HepG2 (cell line): Measurements from ENCODE around the gene LTB4R. TPM values are rescaled to one million over a fixed set of nuclear protein-coding genes. Genes with fewer than 3 reads are reported as not detected.

Experiments
- AGO2 ChIP-seq: fragments of 200-400 bp; formaldehyde crosslinking; optimal IDR thresholded peaks from 2 replicates; pipeline ENCODE3; 2017; ENCODE audit warnings: mild to moderate bottlenecking, low read depth, low read length, moderate library complexity
- CBX5 ChIP-seq: sonication (generic); formaldehyde crosslinking; IDR thresholded peaks from 2 replicates; pipeline ENCODE4 v1.4.0; 2020; ENCODE audit warnings: missing genetic modification reagents, borderline replicate concordance
- HOXA9 ChIP-seq: sonication (generic); formaldehyde crosslinking; IDR thresholded peaks from 2 replicates; pipeline ENCODE4 v1.8.1; 2022; ENCODE audit warnings: missing genetic modification reagents, mild to moderate bottlenecking, moderate library complexity, borderline replicate concordance
- MED1 ChIP-seq: sonication (generic); formaldehyde crosslinking; IDR thresholded peaks from 2 replicates; pipeline ENCODE4 v1.4.0; 2020; ENCODE audit warnings: missing genetic modification reagents
- MXD4 ChIP-seq: IDR thresholded peaks from 2 replicates; pipeline ENCODE4 v1.6.1; 2016; ENCODE audit warnings: mild to moderate bottlenecking, missing biosample characterization, missing genetic modification reagents
- SIX4 ChIP-seq: sonication (generic); formaldehyde crosslinking; IDR thresholded peaks from 2 replicates; pipeline ENCODE4 v1.4.0; 2020; ENCODE audit warnings: missing genetic modification reagents
- SOX6 ChIP-seq, 2 experiments: fragments of 450-650 bp in 1 of 2; sonication (generic) in 1 of 2; formaldehyde crosslinking in 1 of 2; IDR thresholded peaks; 2 replicates each; pipeline versions ENCODE4 v1.4.0 to v1.6.1; 2017 to 2020; ENCODE audit warnings: antibody characterized with exemption in 1 of 2, mild to moderate bottlenecking in 1 of 2, missing genetic modification reagents in 1 of 2
- ZFP37 ChIP-seq: sonication (generic); formaldehyde crosslinking; IDR thresholded peaks from 2 replicates; pipeline ENCODE4 v1.4.0; 2020; ENCODE audit warnings: missing genetic modification reagents, borderline replicate concordance
- ZNF260 ChIP-seq: sonication (generic); formaldehyde crosslinking; IDR thresholded peaks from 2 replicates; pipeline ENCODE4 v1.4.0; 2020; ENCODE audit warnings: missing genetic modification reagents, low read depth, mild to moderate bottlenecking, borderline replicate concordance
- ZNF607 ChIP-seq: sonication (generic); formaldehyde crosslinking; IDR thresholded peaks from 2 replicates; pipeline ENCODE4 v1.5.1; 2020; ENCODE audit warnings: missing genetic modification reagents, mild to moderate bottlenecking, borderline replicate concordance
- ZNF672 ChIP-seq: sonication (generic); formaldehyde crosslinking; IDR thresholded peaks from 2 replicates; pipeline ENCODE4 v1.8.1; 2022; ENCODE audit warnings: missing genetic modification reagents
- ZNF768 ChIP-seq: sonication (generic); formaldehyde crosslinking; IDR thresholded peaks from 2 replicates; pipeline ENCODE4 v1.4.0; 2020; ENCODE audit warnings: missing genetic modification reagents
- ZSCAN20 ChIP-seq: sonication (generic); formaldehyde crosslinking; IDR thresholded peaks from 2 replicates; pipeline ENCODE4 v1.4.0; 2020; ENCODE audit warnings: missing genetic modification reagents, mild to moderate bottlenecking, borderline replicate concordance
- polyA plus RNA-seq, 8 experiments: library from polyadenylated mRNA; depleted of rRNA in 3 of 8; stranded (reverse) in 7 of 8; unstranded in 1 of 8; fragments of >200 nt; fragmentation: Illumina TruSeq in 4 of 8; extraction: Trizol in 4 of 8; gene quantifications; 2 replicates each; pipeline versions ENCODE4 v1.2.1 to v1.2.3, GENCODE V29; 2011 to 2016; ENCODE audit warnings: low read depth in 4 of 8, missing spikeins in 1 of 8, mixed read lengths in 1 of 8; ENCODE audit not compliant: insufficient read depth in 1 of 8
- total RNA-seq, 5 experiments: library from RNA; depleted of rRNA; stranded (reverse); fragments of >200 nt; fragmentation: Illumina TruSeq; extraction: Trizol; gene quantifications; 2 replicates each; pipeline ENCODE4 v1.2.3, GENCODE V29; 2016; ENCODE audit warnings: low read depth in 1 of 5
- TF ChIP-seq, protein P1 (sequence below): sonication (generic); formaldehyde crosslinking; IDR thresholded peaks from 2 replicates; pipeline ENCODE4 v1.4.0; 2020; ENCODE audit warnings: missing genetic modification reagents
- TF ChIP-seq, protein P2 (sequence below): sonication (generic); formaldehyde crosslinking; IDR thresholded peaks from 2 replicates; pipeline ENCODE4 v1.4.0; 2020; ENCODE audit warnings: mild to moderate bottlenecking, missing genetic modification reagents
- TF ChIP-seq, protein P3 (sequence below): fragments of 450-650 bp; IDR thresholded peaks from 2 replicates; pipeline ENCODE4 v1.6.1; 2017
- TF ChIP-seq, protein P4 (sequence below): IDR thresholded peaks from 2 replicates; pipeline ENCODE4 v1.6.1; 2016; ENCODE audit warnings: low read depth, missing genetic modification reagents, missing compliant biosample characterization
- TF ChIP-seq, protein P5 (sequence below): sonication (generic); formaldehyde crosslinking; conservative IDR thresholded peaks from 2 replicates; pipeline ENCODE4 v1.8.0; 2022; ENCODE audit warnings: missing genetic modification reagents

The LTB4R gene
- total and polyA plus RNA-seq, 2 of the 13 experiments (the other 11 are each of a cell fraction or from before 2014, with no cell fraction given), result 3.2 to 8.2 TPM

DNA sequence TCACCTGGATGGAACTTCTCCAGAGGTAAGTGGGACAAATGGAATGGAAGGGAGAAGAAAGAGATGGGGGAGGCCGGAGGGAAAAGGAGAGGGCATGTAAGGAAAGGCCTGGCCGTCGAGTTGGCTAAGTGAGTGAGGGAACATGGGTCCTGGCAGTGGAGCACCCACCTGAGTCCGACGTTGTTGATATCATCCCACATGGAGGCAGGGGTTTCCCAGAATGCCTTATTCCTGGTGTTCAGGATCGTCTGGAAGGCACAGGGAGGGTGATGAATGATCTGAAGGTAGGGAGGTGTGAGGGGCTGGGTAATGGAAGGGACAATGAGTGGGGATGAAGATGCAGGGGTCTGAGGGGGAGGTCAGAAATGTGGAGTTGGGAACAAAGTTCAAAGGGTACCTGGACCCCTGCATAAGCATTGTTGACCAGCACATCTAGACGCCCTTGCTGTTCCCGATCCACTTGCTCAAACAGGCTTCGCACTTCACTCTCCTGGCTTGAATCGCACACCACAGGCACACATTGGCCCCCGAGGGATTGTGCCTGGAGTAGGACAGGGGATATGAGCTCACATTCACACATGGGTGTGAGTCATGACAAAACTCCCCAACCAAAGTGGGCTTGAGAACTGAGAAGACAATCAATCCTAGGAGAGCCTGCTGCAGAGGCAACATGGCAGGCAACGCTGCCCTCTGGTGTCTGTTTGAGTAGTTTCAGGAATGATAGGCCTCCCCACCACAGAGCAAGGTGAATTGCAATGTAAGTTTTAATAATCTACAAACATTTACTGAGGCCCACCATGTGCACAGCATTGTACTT lies 14.8 kb upstream of the LTB4R start (continued):
- TF ChIP-seq, protein P1, sequence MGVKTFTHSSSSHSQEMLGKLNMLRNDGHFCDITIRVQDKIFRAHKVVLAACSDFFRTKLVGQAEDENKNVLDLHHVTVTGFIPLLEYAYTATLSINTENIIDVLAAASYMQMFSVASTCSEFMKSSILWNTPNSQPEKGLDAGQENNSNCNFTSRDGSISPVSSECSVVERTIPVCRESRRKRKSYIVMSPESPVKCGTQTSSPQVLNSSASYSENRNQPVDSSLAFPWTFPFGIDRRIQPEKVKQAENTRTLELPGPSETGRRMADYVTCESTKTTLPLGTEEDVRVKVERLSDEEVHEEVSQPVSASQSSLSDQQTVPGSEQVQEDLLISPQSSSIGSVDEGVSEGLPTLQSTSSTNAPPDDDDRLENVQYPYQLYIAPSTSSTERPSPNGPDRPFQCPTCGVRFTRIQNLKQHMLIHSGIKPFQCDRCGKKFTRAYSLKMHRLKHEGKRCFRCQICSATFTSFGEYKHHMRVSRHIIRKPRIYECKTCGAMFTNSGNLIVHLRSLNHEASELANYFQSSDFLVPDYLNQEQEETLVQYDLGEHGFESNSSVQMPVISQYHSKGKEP, result no peak
- TF ChIP-seq AGO2 (peak; percentile 31), ZNF260 (CRISPR knock-in tag) (no peak), ZNF607 (CRISPR knock-in tag) (peak; percentile 41; the same call in 1 of the 2 replicates), ZFP37 (CRISPR knock-in tag) (no peak), ZNF672 (no peak), MXD4 (CRISPR knock-in tag) (peak; percentile 65; the same call in 1 of the 2 replicates), ZNF768 (peak; percentile 80; the same call in 1 of the 2 replicates), SIX4 (CRISPR knock-in tag) (0 out of 2 replicates have a peak, but pooled peaks have one; percentile 29), HOXA9 (CRISPR knock-in tag) (peak; percentile 33; the same call in 1 of the 2 replicates), SOX6 (IDR thresholded peaks at IDR 0.05) (no peak), SOX6 (CRISPR knock-in tag; IDR thresholded peaks at IDR 0.05) (no peak), CBX5 (no peak; the same call in 1 of the 2 replicates), ZSCAN20 (CRISPR knock-in tag) (no peak), MED1 (CRISPR knock-in tag) (no peak)
- TF ChIP-seq, protein P2, sequence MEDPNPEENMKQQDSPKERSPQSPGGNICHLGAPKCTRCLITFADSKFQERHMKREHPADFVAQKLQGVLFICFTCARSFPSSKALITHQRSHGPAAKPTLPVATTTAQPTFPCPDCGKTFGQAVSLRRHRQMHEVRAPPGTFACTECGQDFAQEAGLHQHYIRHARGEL (CRISPR knock-in tag), result 0 out of 2 replicates have a peak, but pooled peaks have one; percentile 69
- TF ChIP-seq, protein P3, sequence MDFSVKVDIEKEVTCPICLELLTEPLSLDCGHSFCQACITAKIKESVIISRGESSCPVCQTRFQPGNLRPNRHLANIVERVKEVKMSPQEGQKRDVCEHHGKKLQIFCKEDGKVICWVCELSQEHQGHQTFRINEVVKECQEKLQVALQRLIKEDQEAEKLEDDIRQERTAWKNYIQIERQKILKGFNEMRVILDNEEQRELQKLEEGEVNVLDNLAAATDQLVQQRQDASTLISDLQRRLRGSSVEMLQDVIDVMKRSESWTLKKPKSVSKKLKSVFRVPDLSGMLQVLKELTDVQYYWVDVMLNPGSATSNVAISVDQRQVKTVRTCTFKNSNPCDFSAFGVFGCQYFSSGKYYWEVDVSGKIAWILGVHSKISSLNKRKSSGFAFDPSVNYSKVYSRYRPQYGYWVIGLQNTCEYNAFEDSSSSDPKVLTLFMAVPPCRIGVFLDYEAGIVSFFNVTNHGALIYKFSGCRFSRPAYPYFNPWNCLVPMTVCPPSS, result no peak
- TF ChIP-seq, protein P4, sequence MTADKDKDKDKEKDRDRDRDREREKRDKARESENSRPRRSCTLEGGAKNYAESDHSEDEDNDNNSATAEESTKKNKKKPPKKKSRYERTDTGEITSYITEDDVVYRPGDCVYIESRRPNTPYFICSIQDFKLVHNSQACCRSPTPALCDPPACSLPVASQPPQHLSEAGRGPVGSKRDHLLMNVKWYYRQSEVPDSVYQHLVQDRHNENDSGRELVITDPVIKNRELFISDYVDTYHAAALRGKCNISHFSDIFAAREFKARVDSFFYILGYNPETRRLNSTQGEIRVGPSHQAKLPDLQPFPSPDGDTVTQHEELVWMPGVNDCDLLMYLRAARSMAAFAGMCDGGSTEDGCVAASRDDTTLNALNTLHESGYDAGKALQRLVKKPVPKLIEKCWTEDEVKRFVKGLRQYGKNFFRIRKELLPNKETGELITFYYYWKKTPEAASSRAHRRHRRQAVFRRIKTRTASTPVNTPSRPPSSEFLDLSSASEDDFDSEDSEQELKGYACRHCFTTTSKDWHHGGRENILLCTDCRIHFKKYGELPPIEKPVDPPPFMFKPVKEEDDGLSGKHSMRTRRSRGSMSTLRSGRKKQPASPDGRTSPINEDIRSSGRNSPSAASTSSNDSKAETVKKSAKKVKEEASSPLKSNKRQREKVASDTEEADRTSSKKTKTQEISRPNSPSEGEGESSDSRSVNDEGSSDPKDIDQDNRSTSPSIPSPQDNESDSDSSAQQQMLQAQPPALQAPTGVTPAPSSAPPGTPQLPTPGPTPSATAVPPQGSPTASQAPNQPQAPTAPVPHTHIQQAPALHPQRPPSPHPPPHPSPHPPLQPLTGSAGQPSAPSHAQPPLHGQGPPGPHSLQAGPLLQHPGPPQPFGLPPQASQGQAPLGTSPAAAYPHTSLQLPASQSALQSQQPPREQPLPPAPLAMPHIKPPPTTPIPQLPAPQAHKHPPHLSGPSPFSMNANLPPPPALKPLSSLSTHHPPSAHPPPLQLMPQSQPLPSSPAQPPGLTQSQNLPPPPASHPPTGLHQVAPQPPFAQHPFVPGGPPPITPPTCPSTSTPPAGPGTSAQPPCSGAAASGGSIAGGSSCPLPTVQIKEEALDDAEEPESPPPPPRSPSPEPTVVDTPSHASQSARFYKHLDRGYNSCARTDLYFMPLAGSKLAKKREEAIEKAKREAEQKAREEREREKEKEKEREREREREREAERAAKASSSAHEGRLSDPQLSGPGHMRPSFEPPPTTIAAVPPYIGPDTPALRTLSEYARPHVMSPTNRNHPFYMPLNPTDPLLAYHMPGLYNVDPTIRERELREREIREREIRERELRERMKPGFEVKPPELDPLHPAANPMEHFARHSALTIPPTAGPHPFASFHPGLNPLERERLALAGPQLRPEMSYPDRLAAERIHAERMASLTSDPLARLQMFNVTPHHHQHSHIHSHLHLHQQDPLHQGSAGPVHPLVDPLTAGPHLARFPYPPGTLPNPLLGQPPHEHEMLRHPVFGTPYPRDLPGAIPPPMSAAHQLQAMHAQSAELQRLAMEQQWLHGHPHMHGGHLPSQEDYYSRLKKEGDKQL (CRISPR knock-in tag), result no peak
- TF ChIP-seq, protein P5, sequence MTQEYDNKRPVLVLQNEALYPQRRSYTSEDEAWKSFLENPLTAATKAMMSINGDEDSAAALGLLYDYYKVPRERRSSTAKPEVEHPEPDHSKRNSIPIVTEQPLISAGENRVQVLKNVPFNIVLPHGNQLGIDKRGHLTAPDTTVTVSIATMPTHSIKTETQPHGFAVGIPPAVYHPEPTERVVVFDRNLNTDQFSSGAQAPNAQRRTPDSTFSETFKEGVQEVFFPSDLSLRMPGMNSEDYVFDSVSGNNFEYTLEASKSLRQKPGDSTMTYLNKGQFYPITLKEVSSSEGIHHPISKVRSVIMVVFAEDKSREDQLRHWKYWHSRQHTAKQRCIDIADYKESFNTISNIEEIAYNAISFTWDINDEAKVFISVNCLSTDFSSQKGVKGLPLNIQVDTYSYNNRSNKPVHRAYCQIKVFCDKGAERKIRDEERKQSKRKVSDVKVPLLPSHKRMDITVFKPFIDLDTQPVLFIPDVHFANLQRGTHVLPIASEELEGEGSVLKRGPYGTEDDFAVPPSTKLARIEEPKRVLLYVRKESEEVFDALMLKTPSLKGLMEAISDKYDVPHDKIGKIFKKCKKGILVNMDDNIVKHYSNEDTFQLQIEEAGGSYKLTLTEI, result no peak
